T-helper 2 cell treated with Interferon-gamma antibody and Interleukin-4, amounts not matched to agents 100 ng/mL and 5 ng/mL, for 36 hours (primary cell): ENCODE measurements around the gene DPH2. TPM values are rescaled to one million over a fixed set of nuclear protein-coding genes. Genes with fewer than 3 reads are reported as not detected.

Source experiments
- intact Hi-C: fragments of 100-400 bp; cut with micrococcal nuclease; formaldehyde crosslinking; loops from one replicate; pipeline ENCODE4 v1.15.1; 2023
- total RNA-seq: library from RNA; stranded (reverse); gene quantifications from 2 replicates; pipeline ENCODE4 v1.2.3, GENCODE V29; 2022

DPH2 gene
- total RNA-seq, 1 donor from 2014 or later = 38.6 TPM

DNA sequence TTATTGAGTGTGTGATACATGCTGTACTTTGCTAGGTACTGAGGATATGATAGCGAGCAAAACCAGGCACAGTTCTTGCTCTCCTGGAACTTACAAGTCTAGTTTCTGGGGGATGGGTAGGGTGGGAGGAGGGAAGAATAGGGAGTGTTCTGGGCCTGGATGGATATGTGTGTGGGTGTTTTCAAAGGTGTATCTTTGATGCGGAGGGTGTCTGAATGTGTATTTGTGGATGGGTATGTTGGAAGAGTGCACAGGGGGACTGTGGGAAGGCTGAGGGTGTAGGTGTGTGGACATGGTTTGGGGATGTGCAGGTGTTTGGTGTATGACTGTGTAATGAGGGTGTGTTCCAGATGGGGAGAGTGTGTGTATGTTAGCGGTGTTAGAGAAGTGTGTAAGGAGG is 4.5 kb upstream of the DPH2 start:
- intact Hi-C loops = no loop called here

DNA sequence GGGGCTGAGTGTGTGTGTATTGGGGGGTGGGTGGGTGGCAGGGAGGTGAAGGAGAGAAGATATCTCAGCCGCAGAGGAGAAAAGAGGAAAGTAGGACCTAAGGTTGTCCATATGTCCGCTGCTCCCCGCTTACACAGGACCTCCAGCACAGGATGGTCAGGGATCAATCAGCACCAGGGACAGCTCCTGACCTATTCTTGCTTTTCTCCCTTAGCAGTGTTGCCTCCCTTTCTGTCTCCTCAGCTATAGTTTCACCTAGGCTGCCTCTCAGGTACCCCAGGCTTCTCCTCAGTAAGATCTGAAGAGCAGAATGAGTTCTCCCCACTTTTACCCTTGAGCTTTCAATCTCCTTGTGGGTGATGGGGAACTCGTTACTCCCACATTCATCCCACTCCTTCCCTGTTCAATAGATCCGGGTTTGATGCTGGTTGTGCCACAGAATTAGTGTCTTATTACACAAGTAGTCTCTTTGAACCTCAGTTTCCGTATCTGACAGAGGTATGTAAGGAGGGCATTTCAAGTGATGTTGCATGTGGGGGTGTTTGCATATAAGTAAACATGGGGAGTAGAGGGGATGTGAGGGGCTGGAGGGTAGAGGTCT is 1.4 kb upstream of the DPH2 start:
- intact Hi-C loops = no loop called here

- intact Hi-C loops = loop anchor here (1.0 kb wide), 1 partner anchor 23 kb away; the partner anchor contains the start of gene IPO13
Measured at GRCh38 chr1:43969416-43969745, 429 bp upstream of the DPH2 start.

GRCh38 chr1:43970502-43970901 is 692 bp downstream of the DPH2 start:
- intact Hi-C loops = no loop called here

DNA sequence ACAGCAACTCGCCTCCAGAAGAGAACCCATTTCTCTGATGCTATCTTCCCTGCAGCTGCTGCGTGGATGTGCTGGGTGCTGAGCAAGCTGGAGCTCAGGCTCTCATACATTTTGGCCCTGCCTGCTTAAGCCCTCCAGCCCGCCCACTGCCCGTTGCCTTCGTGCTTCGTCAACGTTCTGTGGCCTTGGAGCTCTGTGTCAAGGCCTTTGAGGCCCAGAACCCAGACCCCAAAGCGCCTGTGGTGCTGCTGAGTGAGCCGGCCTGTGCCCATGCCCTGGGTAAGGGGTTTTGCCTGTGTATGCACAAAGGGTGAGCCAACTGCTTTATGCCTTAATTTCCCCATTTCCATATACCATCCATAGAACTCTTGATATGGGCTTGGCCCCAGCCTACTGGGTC is 1.1 kb downstream of the DPH2 start:
- intact Hi-C loops = no loop called here

DNA sequence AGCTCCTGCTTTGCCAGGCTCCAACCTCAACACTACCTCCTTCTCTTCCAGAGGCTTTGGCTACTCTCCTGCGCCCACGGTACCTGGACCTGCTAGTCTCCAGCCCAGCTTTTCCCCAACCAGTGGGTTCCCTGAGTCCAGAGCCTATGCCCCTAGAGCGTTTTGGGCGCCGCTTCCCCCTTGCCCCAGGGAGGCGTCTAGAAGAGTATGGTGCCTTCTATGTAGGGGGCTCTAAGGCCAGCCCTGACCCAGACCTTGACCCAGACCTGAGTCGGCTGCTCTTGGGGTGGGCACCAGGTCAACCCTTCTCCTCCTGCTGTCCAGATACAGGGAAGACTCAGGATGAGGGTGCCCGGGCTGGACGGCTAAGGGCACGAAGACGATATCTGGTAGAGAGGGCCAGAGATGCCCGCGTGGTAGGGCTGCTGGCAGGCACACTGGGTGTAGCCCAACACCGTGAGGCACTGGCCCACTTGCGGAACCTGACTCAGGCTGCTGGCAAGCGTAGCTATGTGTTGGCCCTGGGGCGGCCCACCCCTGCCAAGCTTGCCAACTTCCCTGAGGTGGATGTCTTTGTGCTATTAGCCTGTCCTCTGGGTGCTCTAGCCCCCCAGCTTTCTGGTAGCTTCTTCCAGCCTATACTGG is 1.6 kb downstream of the DPH2 start:
- intact Hi-C loops = no loop called here

DNA sequence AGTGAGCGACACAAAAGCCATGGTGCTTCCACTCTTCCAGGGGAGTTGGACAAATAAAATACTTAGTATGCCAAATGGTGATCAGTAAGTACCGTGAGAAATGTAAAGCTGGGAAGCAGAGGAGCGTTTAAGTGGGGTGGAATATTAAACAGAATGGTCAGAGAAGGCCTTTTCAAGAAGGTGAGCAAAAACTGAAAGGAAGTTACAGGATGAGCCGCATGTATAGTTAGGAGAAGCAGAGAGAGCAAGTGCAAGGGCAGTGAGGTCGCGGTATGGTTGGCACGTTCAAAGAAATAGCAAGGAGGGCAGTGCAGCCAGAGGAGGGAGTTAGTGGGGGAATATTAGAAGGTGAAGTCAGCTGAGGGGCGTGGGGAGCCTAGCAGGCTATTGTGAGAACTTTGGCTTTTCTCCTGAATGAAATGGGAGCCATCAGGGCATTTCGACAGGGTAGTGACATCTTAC is 4.2 kb downstream of the DPH2 start:
- intact Hi-C loops = loop anchor here (1.0 to 2.0 kb wide), 4 partner anchors 17 to 700 kb away; partner anchors contain the start of genes ARMH1, CCDC24, IPO13 and TMEM53

DNA sequence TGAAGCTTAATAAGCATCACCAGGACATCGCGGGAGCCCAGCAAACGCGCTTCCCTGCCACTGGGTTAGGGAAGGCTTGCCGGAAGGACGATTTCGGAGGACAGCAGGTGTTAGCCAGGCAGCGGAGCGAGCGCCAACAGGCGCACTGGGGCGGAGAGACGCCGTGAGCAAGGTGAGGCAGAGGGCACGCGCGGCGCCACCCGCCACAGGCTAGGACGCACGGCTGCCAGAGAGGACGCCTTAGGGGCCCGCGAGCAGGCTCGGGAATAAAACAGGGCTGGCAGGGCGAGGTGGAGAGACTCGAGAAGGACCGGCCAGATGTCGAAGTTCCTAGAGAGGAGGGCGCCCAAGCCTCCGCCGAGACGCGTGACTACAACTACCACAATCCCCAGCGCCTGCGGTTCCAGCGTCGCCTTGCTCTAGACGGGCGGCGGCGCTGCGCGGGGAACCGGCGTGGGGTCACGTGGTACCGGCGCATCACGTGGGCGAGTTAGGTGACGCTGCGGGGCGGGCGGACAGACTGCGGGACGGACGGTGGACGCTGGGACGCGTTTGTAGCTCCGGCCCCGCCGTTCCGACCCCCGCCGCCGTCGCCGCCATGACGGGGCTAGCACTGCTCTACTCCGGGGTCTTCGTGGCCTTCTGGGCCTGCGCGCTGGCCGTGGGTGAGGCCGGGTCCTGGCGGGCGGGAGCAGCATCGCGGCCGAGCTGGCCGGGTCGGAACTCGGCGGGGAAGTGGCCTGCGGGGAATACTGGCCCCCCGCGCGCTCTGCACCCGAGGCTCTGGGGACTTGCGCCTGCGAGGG is 4.8 kb downstream of the DPH2 start, which contains the start of gene ATP6V0B:
ATP6V0B (plus strand) TSS at position 518 of the 806 bp plus-strand sequence; CDS start at position 599, 81 bp downstream.
- intact Hi-C loops = loop anchor here (1.0 to 2.0 kb wide), 4 partner anchors 16 to 700 kb away; partner anchors contain the start of genes ARMH1, CCDC24, IPO13 and TMEM53

DNA sequence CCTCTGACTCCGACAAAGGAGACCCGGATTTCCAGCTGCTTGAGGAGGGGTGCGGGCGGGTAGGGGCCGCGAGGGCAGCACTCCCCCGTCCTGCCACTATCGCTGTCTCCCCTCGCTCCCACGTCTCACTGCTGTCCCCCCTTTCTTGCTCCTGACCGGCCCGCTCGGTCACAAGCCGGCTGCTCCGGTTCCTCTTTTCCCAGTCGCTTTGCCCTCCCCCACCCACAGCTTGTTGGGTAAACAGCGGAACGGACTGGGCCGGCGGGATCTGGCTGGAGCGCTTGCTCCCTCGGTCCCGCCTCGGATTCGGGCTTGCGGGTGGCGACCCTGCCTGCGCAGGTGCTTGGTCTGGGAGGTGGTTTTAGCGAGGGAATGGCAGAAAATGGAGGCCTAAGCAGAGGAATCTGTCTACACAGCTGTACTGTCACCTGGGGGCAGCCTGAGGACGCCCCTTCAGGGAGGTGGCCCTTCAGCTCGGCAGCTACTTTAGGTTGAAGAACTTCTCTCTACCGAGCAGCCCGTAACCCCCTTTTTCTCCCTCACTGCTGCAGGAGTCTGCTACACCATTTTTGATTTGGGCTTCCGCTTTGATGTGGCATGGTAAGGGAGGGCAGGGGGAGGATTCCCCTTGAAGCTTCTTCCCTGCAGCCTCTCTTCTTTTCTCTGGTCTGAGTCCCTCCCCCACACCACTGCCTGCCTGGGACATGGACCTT is 5.6 kb downstream of the DPH2 start:
- intact Hi-C loops = loop anchor here (2.0 kb wide), 1 partner anchor 15 kb away; the partner anchor contains the start of gene CCDC24

DNA sequence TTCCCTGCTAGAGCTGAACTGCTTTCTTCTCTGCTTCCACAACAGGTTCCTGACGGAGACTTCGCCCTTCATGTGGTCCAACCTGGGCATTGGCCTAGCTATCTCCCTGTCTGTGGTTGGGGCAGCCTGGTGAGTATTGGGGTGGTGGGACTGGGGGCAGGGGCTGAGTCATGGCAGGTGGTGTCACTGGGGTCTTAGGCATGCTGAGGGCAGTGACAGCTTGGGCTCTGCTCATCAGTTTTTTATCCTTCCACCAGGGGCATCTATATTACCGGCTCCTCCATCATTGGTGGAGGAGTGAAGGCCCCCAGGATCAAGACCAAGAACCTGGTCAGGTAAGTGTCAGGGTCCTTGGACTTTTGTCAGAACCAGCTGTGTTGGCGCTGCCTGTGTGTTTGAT is 6.2 kb downstream of the DPH2 start:
- intact Hi-C loops = no loop called here

DNA sequence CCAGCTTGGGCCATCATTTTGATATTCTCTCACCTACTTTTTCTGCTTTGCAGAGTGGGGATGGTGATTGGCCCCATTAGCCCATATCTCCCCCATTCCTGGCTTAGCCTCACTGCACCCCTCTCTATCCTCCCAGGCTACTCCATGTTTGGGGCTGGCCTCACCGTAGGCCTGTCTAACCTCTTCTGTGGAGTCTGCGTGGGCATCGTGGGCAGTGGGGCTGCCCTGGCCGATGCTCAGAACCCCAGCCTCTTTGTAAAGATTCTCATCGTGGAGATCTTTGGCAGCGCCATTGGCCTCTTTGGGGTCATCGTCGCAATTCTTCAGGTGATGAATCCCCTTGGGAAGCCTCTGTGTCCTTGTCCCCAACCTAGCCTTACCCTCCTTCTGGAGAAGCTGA is 7.1 kb downstream of the DPH2 start:
- intact Hi-C loops = no loop called here

DNA sequence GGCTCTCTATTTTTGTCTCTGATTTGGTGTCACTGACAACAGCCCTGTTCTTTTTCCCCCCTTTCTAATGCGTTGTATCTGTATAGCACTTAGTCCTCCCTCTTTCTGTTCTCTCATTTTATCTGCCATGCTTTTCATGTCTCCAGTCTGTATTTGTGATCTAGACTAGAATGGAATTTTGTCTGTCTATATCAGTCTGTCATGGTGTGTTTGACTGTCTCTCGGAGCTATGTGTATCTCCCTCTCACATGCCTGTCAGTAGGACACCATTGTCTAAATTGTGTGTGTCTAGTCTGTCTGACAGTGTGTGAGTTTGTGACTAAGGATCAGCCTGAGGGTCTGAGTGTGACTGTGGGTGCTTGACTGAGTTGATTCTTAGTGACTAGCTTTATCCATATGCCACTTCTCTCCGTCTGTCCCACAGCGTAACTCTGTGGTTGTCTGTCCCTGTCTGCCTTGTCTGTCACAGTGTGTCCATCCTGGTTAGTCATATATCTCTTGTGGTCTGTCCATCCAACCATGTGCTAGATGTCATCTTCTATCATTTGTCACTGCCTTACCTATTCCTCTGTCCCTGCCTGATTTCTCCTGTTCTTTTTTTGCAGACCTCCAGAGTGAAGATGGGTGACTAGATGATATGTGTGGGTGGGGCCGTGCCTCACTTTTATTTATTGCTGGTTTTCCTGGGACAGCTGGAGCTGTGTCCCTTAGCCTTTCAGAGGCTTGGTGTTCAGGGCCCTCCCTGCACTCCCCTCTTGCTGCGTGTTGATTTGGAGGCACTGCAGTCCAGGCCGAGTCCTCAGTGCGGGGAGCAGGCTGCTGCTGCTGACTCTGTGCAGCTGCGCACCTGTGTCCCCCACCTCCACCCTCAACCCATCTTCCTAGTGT is 7.8 kb downstream of the DPH2 start:
- intact Hi-C loops = no loop called here

DNA sequence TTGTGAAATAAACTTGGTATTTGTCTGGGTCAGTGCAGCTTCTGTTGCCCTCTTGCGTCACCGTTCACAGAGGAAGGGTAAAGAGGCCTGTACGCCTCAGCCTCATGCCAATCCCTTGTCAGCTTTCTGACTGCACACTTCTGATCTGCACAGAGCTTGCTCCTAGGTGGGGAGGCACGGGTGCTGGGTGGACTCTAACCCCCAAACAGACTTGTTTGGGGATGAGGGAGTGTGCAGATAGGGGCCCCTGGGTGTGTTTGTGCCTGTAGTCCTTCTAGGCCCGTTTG is 8.4 kb downstream of the DPH2 start:
- intact Hi-C loops = no loop called here

DNA sequence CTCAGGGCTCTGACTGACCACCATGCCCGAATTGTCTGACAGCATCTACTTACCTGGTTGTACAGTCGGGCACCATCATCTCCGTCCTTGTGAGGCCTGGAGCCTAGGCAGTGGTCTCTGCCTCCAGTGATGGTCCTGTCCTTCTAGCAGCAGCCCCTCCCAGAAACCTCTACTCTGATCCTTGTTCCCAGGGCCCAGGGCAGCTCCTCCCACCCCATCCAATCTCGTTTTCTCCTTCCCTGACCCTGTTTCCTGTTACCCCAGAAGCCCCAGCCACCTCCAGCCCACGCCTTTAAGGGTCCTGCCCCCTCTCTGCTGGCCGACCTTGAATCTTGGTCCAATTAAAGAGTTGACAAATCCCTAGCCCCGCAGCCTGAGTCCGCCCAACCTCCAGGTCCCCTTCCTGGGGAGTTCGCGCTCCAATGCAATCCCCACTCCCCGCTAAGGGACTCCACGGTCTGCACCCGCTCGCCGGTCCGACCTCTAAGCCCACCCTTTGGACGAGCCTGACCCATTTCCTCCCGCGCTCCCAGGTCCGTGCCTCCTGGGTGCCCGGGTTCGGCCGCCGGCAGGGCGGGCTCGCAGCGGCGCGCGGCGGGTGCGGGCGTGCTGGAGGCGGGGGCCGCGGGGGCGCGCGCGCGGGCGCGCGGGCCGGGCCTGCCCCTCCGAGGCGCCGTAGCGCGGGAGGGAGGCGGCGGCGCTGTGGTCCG is 8.9 kb downstream of the DPH2 start, which contains the start of gene B4GALT2:
B4GALT2 (plus strand) TSS at position 660 of the 710 bp plus-strand sequence. CDS start 1,951 bp downstream, outside the sequence.
- intact Hi-C loops = no loop called here

DNA sequence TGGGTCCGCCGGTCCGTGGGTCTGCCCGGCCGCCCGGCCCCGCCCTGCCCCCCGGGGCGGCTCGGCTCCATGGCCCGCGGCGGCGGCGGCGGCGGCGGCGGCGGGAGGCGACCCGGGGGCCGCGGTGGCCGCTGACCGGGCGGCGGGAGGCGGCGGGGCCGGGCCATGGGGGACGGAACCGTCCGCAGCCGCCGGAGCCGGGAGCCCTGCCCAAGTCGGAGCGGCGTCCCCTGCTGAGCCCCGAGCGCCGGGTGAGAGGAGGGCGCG is 9.4 kb downstream of the DPH2 start:
- intact Hi-C loops = no loop called here

- intact Hi-C loops = no loop called here
Measured at GRCh38 chr1:43979528-43980254, 9.9 kb downstream of the DPH2 start.

- intact Hi-C loops = no loop called here
Measured at GRCh38 chr1:43980255-43981134, 10.7 kb downstream of the DPH2 start.

GRCh38 chr1:43981135-43981491 is 11.3 kb downstream of the DPH2 start:
- intact Hi-C loops = no loop called here

GRCh38 chr1:43981636-43982035 is 11.8 kb downstream of the DPH2 start:
- intact Hi-C loops = no loop called here
